H9 (cell line): ENCODE measurements around the gene WDR7. TPM values are rescaled to one million over a fixed set of nuclear protein-coding genes. Genes with fewer than 3 reads are reported as not detected.

Source experiments
- DNase-seq: peaks from one replicate; pipeline ENCODE4 v3.0.0-alpha.2; 2017
- H2AFZ ChIP-seq: one replicate; pipeline ENCODE4 v1.6.1; 2013; ENCODE audit warnings: mild to moderate bottlenecking, low read length, control low read depth, moderate library complexity
- H2AK5ac ChIP-seq: 2 replicates; pipeline ENCODE4 v1.6.1; 2013; ENCODE audit warnings: low read length, control low read depth, mixed read lengths; ENCODE audit not compliant: insufficient read length
- H2BK120ac ChIP-seq: one replicate; pipeline ENCODE4 v1.6.1; 2013; ENCODE audit warnings: low read depth, mild to moderate bottlenecking, low read length, control low read depth, inconsistent platforms; ENCODE audit not compliant: poor library complexity, severe bottlenecking
- H2BK12ac ChIP-seq: 2 replicates; pipeline ENCODE4 v1.6.1; 2013; ENCODE audit warnings: low read length, control low read depth, mixed read lengths, low read depth; ENCODE audit not compliant: insufficient read length
- H2BK15ac ChIP-seq: 2 replicates; pipeline ENCODE4 v1.6.1; 2013; ENCODE audit warnings: low read depth, low read length, control low read depth
- H2BK20ac ChIP-seq: one replicate; pipeline ENCODE4 v1.6.1; 2013; ENCODE audit warnings: low read depth, mild to moderate bottlenecking, low read length, control low read depth, inconsistent platforms; ENCODE audit not compliant: poor library complexity, severe bottlenecking
- H2BK5ac ChIP-seq: 2 replicates; pipeline ENCODE4 v1.6.1; 2013; ENCODE audit warnings: low read length, control low read depth, mixed read lengths; ENCODE audit not compliant: insufficient read length
- H3K14ac ChIP-seq: 2 replicates; pipeline ENCODE4 v1.6.1; 2013; ENCODE audit warnings: low read length, control low read depth; ENCODE audit not compliant: insufficient read depth
- H3K18ac ChIP-seq: 2 replicates; pipeline ENCODE4 v1.6.1; 2013; ENCODE audit warnings: low read depth, mild to moderate bottlenecking, mixed read lengths, low read length, control low read depth; ENCODE audit not compliant: insufficient read length
- H3K23ac ChIP-seq: 2 replicates; pipeline ENCODE4 v1.6.1; 2013; ENCODE audit warnings: low read length, control low read depth, mixed read lengths, low read depth; ENCODE audit not compliant: insufficient read length
- H3K23me2 ChIP-seq: 2 replicates; pipeline ENCODE4 v1.6.1; 2013; ENCODE audit warnings: low read depth, mild to moderate bottlenecking, mixed read lengths, low read length, control low read depth; ENCODE audit not compliant: insufficient read length, poor library complexity, severe bottlenecking
- H3K27ac ChIP-seq: 2 replicates; pipeline ENCODE4 v1.5.1; 2013; ENCODE audit warnings: low read length, control low read depth, mixed read lengths, low read depth; ENCODE audit not compliant: insufficient read length
- H3K27me3 ChIP-seq: 2 replicates; pipeline ENCODE4 v1.6.1; 2013; ENCODE audit warnings: low read length, control low read depth, inconsistent platforms; ENCODE audit not compliant: insufficient read depth
- H3K4ac ChIP-seq: 2 replicates; pipeline ENCODE4 v1.6.1; 2013; ENCODE audit warnings: low read depth, mild to moderate bottlenecking, control low read depth, inconsistent platforms, low read length, moderate library complexity
- H3K4me1 ChIP-seq: 2 replicates; pipeline ENCODE4 v1.6.1; 2013; ENCODE audit warnings: low read length, control low read depth, inconsistent platforms; ENCODE audit not compliant: insufficient read depth
- H3K4me2 ChIP-seq: 2 replicates; pipeline ENCODE4 v1.6.1; 2013; ENCODE audit warnings: low read length, control low read depth, mixed read lengths; ENCODE audit not compliant: insufficient read length, insufficient read depth
- H3K56ac ChIP-seq: 2 replicates; pipeline ENCODE4 v1.6.1; 2013; ENCODE audit warnings: low read depth, mild to moderate bottlenecking, mixed read lengths, low read length, control low read depth; ENCODE audit not compliant: insufficient read length
- H3K79me1 ChIP-seq: 2 replicates; pipeline ENCODE4 v1.6.1; 2013; ENCODE audit warnings: low read depth, mild to moderate bottlenecking, moderate library complexity, low read length, control low read depth, inconsistent platforms; ENCODE audit not compliant: insufficient read depth, poor library complexity, severe bottlenecking
- H3K79me2 ChIP-seq: 2 replicates; pipeline ENCODE4 v1.6.1; 2013; ENCODE audit warnings: low read length, control low read depth, inconsistent platforms; ENCODE audit not compliant: insufficient read depth
- H3K9ac ChIP-seq: 2 replicates; pipeline ENCODE4 v1.6.1; 2013; ENCODE audit warnings: low read length, control low read depth, mixed read lengths; ENCODE audit not compliant: insufficient read length; ENCODE audit errors: extremely low read depth
- H3K9me3 ChIP-seq: one replicate; pipeline ENCODE4 v1.6.1; 2013; ENCODE audit warnings: low read depth, low read length, inconsistent platforms; ENCODE audit not compliant: control insufficient read depth
- H3T11ph ChIP-seq: one replicate; pipeline ENCODE4 v1.6.1; 2013; ENCODE audit warnings: mild to moderate bottlenecking, low read length, control low read depth, inconsistent platforms
- H4K20me1 ChIP-seq: one replicate; pipeline ENCODE4 v1.6.1; 2013; ENCODE audit not compliant: control insufficient read depth, insufficient read length, insufficient read depth
- H4K5ac ChIP-seq: 2 replicates; pipeline ENCODE4 v1.6.1; 2013; ENCODE audit warnings: low read depth, mild to moderate bottlenecking, mixed read lengths, low read length, control low read depth; ENCODE audit not compliant: insufficient read length
- H4K8ac ChIP-seq: replicated peaks from 2 replicates; pipeline ENCODE4 v1.6.1; 2013; ENCODE audit warnings: low read length, control low read depth, mixed read lengths, low read depth; ENCODE audit not compliant: insufficient read length
- H4K91ac ChIP-seq: 2 replicates; pipeline ENCODE4 v1.6.1; 2013; ENCODE audit warnings: low read depth, mild to moderate bottlenecking, moderate library complexity, mixed read lengths, low read length, control low read depth; ENCODE audit not compliant: insufficient read length
- H3K27ac Mint-ChIP-seq, 3 experiments: 2 replicates in 2 of 3; 3 replicates in 1 of 3; pipeline ENCODE4 v1.8.0; 2020 to 2021; ENCODE audit warnings: mixed read lengths in 3 of 3, mild to moderate bottlenecking in 1 of 3, moderate library complexity in 1 of 3
- H3K27me3 Mint-ChIP-seq: 2 replicates; pipeline ENCODE4 v1.8.0; 2021; ENCODE audit warnings: low read depth, mild to moderate bottlenecking, moderate library complexity, mixed read lengths
- H3K36me3 Mint-ChIP-seq, 3 experiments: 2 replicates in 2 of 3; 3 replicates in 1 of 3; pipeline ENCODE4 v1.8.0; 2020 to 2021; ENCODE audit warnings: low read depth in 3 of 3, mixed read lengths in 3 of 3; ENCODE audit not compliant: insufficient read depth in 1 of 3
- H3K4me1 Mint-ChIP-seq, 2 experiments: 2 replicates each; pipeline ENCODE4 v1.8.0; 2020; ENCODE audit warnings: mixed read lengths in 2 of 2
- H3K4me3 Mint-ChIP-seq, 2 experiments: 2 replicates in 1 of 2; 3 replicates in 1 of 2; pipeline ENCODE4 v1.8.0; 2020 to 2021; ENCODE audit warnings: mild to moderate bottlenecking in 2 of 2, mixed read lengths in 2 of 2, moderate library complexity in 1 of 2
- H3K9me3 Mint-ChIP-seq, 2 experiments: 2 replicates in 1 of 2; 3 replicates in 1 of 2; pipeline ENCODE4 v1.8.0; 2020; ENCODE audit warnings: mild to moderate bottlenecking in 2 of 2, mixed read lengths in 2 of 2, moderate library complexity in 1 of 2
- CTCF ChIP-seq: fragments of 200-600 bp; sonication (generic); conservative IDR thresholded peaks from 3 replicates; pipeline ENCODE4 v1.8.0; 2021; ENCODE audit warnings: antibody characterized with exemption, mild to moderate bottlenecking
- WGBS: extraction: QIAGEN DNeasy Blood & Tissue Kit; methylation state at CpG from one replicate; pipeline ENCODE4 v1.1.7; 2013; ENCODE audit warnings: missing lambda C conversion rate, low lambda C conversion rate, mixed read lengths; ENCODE audit not compliant: insufficient read length; ENCODE audit errors: extremely low coverage; 5-methylcytosine and 5-hydroxymethylcytosine counted together
- total RNA-seq: library from RNA; stranded (reverse); gene quantifications from 2 replicates; pipeline ENCODE4 v1.2.1, GENCODE V29; 2021

The WDR7 gene
- total RNA-seq, 1 experiment from 2014 or later: 14.8 TPM

GRCh38 chr18:57014772-57015413 is 363.7 kb downstream of the WDR7 start:
- Mint-ChIP-seq H3K9me3 (no peaks in the 10 kb centered on the region), H3K4me3 (no peak overlapping the region), H3K36me3 (no peaks in the 10 kb centered on the region), H3K27me3 (no peaks in the 10 kb centered on the region), H3K27ac (no peak overlapping the region), H3K4me1 (peaks cover 23% of the 10 kb centered on the region in 2 experiments)
- Histone ChIP-seq H3K27ac (no peak overlapping the region), H3K18ac (no peak overlapping the region), H4K5ac (no peak overlapping the region), H3K4me1 (peaks cover 5% of the 10 kb centered on the region; the same call in 1 of the 2 replicates), H2BK120ac (no peak overlapping the region), H2BK12ac (no peak overlapping the region), H3K14ac (no peak overlapping the region), H2BK5ac (no peak overlapping the region), H2AK5ac (no peak overlapping the region), H3K56ac (no peak overlapping the region), H3K23me2 (no peaks in the 10 kb centered on the region), H3T11ph (no peak overlapping the region), H4K91ac (no peak overlapping the region), H3K9ac (no peak overlapping the region), H3K4ac (no peak overlapping the region), H4K20me1 (no peaks in the 10 kb centered on the region), H3K23ac (no peak overlapping the region), H3K9me3 (no peaks in the 10 kb centered on the region), H2BK20ac (no peak overlapping the region), H3K4me2 (no peak overlapping the region), H2BK15ac (no peak overlapping the region), H3K79me2 (no peaks in the 10 kb centered on the region), H3K27me3 (no peaks in the 10 kb centered on the region), H4K8ac (no peak overlapping the region), H2AFZ (no peak overlapping the region), H3K79me1 (no peaks in the 10 kb centered on the region)
- WGBS: no CpG with 5 or more reads among the region's 4 CpGs
- TF ChIP-seq CTCF: no peak
- DNase-seq: no peak
